HG03139 (cell line): Measurements from ENCODE around the gene CFAP410.
"Not testable (repeated sequence)": the region's sequence is repeated elsewhere in the genome, so short reads cannot be mapped to it uniquely, and the experiment has no call there.

Source experiments
- ATAC-seq: cut with Tn5 transposase; IDR thresholded peaks from one replicate; pipeline ENCODE4 v1.9.1; 2021; ENCODE audit not compliant: unreplicated experiment

Gene CFAP410

DNA sequence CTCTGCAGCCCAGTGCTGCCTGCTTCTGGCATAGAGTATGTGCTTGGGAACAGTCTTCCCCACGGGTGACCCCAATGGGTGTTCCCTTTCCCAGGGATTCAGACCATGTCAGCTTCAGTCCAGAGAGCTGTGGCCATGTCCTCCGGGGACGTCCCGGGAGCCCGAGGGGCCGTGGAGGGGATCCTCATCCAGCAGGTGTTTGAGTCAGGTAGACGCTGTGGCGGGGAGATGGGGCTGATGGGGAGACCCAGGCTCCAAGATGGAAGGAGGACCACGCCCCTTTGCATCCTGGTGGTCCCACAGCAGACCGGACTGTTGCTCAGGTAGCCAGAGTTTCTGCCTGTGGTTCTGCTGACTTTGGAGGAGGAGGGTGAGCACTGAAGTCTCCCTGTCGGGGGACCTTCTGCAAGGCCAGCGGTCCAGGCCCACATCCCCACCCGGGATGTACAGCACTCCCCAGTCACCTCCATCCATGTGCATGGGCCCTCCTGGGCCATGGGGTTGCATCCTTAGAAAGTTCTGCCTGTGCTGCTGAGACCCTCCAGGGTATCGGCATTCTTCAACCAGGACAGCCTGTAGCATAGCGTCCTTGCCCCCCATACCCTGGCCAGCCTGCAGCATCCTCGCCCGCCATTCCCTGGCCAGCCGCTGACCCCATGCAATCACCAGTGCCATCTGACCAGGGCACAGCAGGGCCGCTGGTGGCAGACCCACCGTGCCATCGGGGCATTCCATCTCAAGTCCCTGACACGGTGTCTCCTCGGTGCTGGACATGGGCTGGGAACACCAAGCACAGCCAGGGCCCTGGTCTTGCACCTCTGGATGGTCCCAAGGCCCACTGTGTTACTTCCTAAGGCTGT lies 50.7 kb downstream of the CFAP410 start:
- ATAC-seq = no peak

DNA sequence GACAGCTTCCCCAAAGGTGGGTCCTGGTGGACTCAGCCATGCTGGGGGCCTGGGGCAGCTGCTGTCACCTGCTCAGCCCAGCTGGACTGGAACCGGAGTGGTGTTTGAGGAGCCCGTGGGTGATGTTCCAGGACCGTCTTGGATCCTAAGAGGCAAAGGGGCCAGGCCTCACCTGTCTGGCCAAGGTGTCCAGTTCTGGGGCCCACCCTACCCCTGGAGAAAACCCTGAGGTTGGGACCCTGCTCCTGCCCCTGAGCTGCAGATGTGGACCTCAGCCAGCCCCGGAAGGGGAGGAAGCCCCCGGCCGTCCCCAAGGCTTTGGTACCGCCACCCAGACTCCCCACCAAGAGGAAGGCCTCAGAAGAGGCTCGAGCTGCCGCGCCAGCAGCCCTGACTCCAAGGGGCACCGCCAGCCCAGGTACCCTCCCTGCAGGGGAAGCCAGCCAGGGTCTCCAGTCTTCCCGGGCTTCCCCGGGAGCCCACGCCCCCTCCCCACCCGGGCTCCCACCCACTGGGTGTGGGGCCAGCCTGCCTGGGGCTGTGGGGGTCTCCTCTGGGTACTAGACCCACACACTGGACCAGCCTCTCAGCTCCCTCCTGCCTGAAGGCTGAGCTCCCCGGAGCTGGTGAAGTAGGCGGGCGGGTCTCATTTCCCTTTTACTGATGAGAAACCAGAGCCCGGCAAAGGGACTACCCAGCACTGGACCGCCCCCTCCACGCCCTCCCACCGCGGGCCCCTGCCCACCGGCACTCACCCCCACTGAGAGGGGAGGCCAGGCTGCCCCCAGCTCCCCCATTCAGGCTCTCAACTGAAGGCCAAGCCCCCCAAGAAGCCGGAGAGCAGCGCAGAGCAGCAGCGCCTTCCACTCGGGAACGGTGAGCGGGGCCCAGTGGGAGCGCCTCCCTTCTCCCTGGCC lies 52.2 kb downstream of the CFAP410 start:
- no peak for ATAC-seq

DNA sequence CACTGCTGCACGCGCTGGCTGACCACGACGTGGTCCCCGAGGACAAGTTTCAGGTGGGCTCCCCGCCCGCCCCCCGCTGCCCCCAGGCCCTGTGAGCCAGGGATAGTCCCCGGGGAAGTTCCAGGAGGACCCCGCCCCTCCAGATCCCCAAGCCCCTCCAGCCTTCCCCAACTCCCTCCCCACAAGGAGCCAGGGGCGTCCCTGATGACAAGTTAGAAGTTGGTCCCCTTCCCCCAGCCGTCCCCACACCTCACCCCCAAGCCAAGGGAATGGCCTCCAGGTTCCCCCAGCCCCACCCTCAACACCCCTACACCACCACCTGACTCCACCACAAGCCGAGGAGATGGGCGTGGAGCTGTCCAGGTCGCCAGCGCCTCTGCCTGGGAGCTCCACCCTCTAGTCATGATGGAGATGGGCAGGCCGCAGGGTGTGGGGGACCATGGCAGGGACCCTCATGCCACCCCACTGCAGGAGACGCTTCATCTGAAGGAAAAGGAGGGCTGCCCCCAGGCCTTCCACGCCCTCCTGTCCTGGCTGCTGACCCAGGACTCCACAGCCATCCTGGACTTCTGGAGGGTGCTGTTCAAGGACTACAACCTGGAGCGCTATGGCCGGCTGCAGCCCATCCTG lies 53.0 kb downstream of the CFAP410 start:
- ATAC-seq = no peak

DNA sequence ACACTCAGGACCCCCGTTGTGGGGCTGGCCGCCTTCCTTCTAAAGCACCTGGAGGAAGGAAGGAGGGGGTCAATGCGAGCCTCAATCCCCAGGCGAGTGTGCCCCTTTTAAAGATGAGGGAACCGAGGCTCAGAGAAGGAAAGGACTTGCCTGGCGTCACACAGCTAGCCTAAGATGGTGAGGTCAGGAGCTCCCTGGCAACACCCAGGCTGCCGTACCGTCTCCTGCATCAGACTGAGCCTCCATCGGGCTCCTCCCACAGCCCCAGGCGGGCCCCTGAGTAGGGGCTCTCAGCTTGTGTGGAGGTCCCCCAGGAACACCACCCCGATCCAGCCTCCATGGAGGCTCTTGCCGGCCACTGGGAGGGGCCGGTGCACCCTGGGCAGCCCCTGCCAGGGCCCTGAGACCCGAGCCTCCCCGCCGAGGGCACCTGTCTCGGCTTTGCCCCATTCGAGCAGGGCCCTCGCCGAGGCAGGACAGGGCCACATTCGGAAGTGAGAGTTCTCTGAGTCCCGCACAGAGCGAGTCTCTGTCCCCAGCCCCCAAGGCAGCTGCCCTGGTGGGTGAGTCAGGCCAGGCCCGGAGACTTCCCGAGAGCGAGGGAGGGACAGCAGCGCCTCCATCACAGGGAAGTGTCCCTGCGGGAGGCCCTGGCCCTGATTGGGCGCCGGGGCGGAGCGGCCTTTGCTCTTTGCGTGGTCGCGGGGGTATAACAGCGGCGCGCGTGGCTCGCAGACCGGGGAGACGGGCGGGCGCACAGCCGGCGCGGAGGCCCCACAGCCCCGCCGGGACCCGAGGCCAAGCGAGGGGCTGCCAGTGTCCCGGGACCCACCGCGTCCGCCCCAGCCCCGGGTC lies 53.8 kb downstream of the CFAP410 start, which contains the start of gene AIRE:
AIRE (plus strand) TSS at position 739 of the 855 bp plus-strand sequence. CDS start 131 bp downstream, outside the sequence.
- ATAC-seq = no peak

DNA sequence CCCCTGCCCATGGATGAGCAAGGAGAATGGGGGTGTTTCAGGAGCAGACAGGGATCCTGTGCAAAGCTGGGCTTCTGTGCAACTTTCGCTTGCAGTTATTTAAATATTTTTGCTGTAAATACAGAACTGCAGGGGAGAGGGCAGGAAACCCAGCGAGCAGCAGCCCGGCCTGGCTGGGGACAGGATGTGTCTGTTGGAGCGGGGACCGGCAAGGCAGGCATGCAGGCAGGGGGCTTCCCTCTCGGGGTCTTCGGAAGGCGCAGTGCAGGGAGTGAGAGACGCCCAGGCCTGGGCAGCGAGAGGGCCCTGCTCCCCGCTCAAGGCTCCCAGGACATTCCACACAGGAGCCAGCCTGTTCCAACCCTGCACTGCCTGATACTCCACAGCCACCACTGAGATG lies 55.2 kb downstream of the CFAP410 start:
- ATAC-seq = no peak

DNA sequence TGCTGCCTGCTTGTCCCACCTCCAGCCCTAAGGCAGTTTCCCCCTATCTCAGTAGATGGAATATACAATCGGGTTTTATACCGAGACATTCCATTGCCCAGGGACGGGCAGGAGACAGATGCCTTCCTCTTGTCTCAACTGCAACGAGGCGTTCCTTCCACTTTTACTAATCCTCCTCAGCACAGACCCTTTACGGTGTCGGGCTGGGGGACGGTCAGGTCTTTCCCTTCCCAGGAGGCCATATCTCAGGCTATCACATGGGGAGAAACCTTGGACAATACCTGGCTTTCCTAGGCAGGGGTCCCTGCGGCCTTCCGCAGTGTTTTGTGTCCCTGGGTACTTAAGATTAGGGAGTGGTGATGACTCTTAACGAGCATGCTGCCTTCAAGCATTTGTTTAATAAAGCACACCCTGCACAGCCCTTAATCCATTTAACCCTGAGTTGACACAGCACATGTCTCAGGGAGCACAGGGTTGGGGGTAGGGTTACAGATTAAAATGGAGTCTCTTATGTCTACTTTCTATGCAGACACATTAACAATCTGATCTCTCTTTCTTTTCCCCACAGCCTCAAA lies 55.9 kb downstream of the CFAP410 start:
- not testable (repeated sequence) for ATAC-seq

DNA sequence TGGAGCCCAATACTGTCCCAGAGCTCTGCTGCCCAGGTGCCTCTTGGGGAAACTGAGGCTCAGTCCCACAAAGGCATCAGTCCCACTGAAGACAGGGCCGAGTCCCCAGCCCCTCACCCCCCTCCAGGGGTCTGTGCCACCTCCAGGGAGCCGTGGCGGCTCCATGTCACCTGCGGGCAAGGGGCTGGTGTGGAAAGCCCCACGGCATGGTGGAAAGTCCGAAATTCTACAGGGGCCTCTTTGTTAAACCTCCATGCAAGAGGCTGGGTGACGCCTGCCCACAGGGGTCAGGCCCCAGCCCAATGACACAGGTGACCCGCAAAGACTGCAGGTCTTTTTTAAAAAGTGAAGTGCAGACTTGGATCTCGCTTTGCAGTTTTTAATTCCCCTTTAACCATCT lies 56.8 kb downstream of the CFAP410 start:
- ATAC-seq = no peak

DNA sequence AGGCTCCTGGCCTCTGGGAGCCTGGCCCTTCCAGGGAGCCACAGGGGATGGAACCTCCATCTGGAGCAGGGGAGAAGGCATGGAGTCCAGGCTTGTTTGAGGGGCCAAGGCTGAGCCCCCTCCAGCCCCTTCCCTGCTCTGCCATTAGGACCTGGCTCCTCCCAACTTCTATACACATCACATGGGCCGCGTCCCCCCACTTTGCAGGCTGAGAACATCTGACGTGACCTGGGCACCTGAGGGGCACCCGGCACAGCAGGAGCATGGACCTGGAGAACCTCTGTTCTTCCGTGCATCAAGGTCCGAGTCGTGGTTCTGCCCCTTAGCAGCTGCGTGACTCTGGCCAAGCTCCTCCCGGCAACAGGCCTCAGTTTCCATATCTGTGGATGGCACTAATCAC lies 57.4 kb downstream of the CFAP410 start:
- ATAC-seq = no peak

DNA sequence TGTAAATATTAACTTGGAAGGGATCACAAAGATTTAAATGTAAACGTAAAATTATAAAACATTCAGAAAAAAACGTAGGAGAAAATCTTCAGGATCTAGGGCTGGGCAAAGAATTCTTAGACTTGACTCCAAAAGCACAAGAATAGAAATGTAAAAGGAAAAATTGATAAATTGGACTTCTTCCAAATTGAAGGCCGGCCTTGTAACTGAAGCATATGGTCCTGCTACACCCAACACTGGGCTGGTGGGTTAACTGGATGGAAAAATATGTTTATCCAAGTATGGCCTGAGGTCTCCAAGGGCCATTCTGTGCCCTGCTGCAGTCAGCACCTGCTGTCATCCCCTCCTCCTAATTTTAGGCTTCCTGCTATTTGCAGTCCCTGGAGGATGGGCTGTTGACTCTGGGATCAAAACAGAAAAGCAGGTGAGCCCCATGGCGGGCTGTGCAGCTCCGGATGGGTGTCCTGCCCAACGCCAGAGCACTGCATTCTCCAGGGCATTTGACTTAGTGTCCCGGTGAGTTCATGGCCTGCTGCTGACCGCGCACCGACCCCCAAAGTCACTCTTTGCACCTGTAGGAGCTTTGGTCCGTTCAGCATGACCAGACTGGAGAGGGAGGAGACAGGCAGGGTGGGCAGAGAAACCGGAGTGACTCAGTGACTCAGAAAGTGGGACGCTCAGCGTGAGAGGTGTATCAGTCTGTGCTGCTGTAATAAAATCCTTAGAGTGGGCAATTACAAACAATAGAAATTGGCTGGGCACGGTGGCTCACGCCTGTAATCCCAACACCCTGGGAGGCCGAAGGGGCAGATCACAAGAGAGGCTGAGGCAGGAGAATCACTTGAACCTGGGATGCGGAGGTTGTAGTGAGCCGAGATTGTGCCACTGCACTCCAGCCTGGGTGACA lies 59.6 kb downstream of the CFAP410 start:
- ATAC-seq = no peak
